Measurements from ENCODE around the gene TMEM132C. TPM values are rescaled to one million over a fixed set of nuclear protein-coding genes. Genes with fewer than 3 reads are reported as not detected.
"Not testable (repeated sequence)": the region's sequence is repeated elsewhere in the genome, so short reads cannot be mapped to it uniquely, and the experiment has no call there.

The TMEM132C gene
- total RNA-seq, 1 experiment from 2014 or later: not detected

DNA sequence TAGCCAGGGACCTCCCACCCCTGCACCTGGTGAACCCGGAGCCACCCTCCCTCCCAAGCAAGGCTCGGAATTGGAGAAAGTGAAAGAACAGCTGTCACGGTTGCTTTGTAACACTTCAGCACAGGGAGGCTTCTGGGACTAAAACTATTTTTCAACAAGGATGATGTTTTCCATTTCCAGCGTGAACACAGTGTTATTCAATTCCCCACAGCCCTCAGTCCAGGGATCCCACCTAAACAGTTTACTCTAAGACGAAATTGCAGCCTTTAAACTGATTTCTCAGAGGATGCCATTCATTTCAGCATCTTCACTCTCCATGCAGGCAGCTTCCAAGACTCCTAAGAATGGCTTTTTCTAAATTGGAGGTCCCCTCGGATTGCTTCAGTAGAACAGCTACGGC, 327.6 kb downstream of the TMEM132C start:
- H3K9me3 Mint-ChIP-seq (ENCODE audit: unreplicated experiment): peaks cover 45% of the 10 kb centered on the region
- ChIA-PET CTCF (interaction anchor here (0.6 to 1.1 kb wide), 2 partner anchors 13 to 57 kb away, joined by 3 read pairs; no protein-coding TSS in a partner anchor), POLR2A (no interaction called here)
- no peak overlapping the region for H3K27ac Mint-ChIP-seq (ENCODE audit: low read depth, unreplicated experiment)
- H3K27me3 Mint-ChIP-seq (ENCODE audit: insufficient read depth, unreplicated experiment): no peaks in the 10 kb centered on the region
- H3K4me3 Mint-ChIP-seq (ENCODE audit: unreplicated experiment): no peak overlapping the region
- no peak for DNase-seq (ENCODE audit: unreplicated experiment)
- no peaks in the 10 kb centered on the region for H3K4me1 Mint-ChIP-seq (ENCODE audit: insufficient read depth, unreplicated experiment)
- TF ChIP-seq, protein P1, sequence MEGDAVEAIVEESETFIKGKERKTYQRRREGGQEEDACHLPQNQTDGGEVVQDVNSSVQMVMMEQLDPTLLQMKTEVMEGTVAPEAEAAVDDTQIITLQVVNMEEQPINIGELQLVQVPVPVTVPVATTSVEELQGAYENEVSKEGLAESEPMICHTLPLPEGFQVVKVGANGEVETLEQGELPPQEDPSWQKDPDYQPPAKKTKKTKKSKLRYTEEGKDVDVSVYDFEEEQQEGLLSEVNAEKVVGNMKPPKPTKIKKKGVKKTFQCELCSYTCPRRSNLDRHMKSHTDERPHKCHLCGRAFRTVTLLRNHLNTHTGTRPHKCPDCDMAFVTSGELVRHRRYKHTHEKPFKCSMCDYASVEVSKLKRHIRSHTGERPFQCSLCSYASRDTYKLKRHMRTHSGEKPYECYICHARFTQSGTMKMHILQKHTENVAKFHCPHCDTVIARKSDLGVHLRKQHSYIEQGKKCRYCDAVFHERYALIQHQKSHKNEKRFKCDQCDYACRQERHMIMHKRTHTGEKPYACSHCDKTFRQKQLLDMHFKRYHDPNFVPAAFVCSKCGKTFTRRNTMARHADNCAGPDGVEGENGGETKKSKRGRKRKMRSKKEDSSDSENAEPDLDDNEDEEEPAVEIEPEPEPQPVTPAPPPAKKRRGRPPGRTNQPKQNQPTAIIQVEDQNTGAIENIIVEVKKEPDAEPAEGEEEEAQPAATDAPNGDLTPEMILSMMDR (IDR thresholded peaks at IDR 0.05; ENCODE audit: unreplicated experiment): no peak
- H3K36me3 Mint-ChIP-seq (ENCODE audit: insufficient read depth, unreplicated experiment): no peaks in the 10 kb centered on the region
- intact Hi-C loops (cut with micrococcal nuclease): no loop called here
- no TSS peak for BruUV-seq (replicated peaks)

DNA sequence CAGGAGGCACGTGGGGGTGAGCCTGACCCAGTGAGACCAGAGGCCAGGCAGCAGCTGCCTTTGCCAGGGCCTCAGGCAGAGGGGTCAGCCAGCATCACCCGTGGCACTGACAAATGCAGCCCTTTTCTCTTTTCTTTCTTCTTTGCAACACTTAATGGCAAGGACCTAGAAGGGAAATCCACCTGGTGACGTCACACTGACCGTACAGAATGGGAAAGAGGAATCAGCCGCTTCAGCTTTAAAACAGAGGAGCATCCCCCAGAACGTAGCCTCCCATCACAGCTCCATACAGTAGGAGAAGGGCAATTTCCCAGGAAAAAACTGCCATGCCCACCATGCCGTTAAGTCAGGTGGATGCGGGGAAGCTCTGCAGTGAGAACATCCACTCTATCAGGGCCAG, 328.6 kb downstream of the TMEM132C start:
- Mint-ChIP-seq H3K36me3 (ENCODE audit: insufficient read depth, unreplicated experiment) (no peaks in the 10 kb centered on the region), H3K27ac (ENCODE audit: low read depth, unreplicated experiment) (no peak overlapping the region), H3K27me3 (ENCODE audit: insufficient read depth, unreplicated experiment) (no peaks in the 10 kb centered on the region), H3K4me3 (ENCODE audit: unreplicated experiment) (no peak overlapping the region), H3K4me1 (ENCODE audit: insufficient read depth, unreplicated experiment) (no peaks in the 10 kb centered on the region), H3K9me3 (ENCODE audit: unreplicated experiment) (peaks cover 38% of the 10 kb centered on the region)
- ChIA-PET CTCF (no interaction called here), POLR2A (no interaction called here)
- intact Hi-C loops (cut with micrococcal nuclease): no loop called here
- DNase-seq (ENCODE audit: unreplicated experiment): no peak
- no TSS peak for BruUV-seq (replicated peaks)
- TF ChIP-seq, protein P1 (IDR thresholded peaks at IDR 0.05; ENCODE audit: unreplicated experiment): no peak

DNA sequence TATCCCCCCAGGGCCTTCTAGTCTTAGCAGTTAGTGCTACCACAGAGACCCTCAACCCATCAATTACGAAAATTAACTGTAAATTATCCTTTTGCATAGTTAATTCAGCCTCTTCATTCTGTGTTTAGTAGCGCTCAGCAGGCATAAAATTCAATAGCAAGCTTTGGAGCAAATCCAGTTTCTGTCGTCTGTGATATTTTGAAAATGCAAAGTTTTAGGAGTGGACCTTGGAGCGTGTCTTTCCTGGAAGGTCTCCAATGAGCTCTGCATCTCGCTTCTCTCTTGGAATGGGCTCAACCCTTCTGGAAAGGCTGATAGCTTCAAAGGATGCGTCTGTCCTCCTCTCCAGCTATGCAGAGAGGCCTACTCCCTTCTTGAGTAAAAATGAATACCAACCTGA, 333.9 kb downstream of the TMEM132C start:
- no TSS peak for BruUV-seq (replicated peaks)
- TF ChIP-seq, protein P1 (IDR thresholded peaks at IDR 0.05; ENCODE audit: unreplicated experiment): no peak
- Mint-ChIP-seq H3K27me3 (ENCODE audit: insufficient read depth, unreplicated experiment) (no peaks in the 10 kb centered on the region), H3K4me1 (ENCODE audit: insufficient read depth, unreplicated experiment) (no peaks in the 10 kb centered on the region), H3K27ac (ENCODE audit: low read depth, unreplicated experiment) (no peak overlapping the region), H3K9me3 (ENCODE audit: unreplicated experiment) (peaks cover 12% of the 10 kb centered on the region), H3K4me3 (ENCODE audit: unreplicated experiment) (no peak overlapping the region), H3K36me3 (ENCODE audit: insufficient read depth, unreplicated experiment) (no peaks in the 10 kb centered on the region)
- no peak for DNase-seq (ENCODE audit: unreplicated experiment)
- intact Hi-C loops (cut with micrococcal nuclease): no loop called here
- ChIA-PET POLR2A (no interaction called here), CTCF (no interaction called here)

DNA sequence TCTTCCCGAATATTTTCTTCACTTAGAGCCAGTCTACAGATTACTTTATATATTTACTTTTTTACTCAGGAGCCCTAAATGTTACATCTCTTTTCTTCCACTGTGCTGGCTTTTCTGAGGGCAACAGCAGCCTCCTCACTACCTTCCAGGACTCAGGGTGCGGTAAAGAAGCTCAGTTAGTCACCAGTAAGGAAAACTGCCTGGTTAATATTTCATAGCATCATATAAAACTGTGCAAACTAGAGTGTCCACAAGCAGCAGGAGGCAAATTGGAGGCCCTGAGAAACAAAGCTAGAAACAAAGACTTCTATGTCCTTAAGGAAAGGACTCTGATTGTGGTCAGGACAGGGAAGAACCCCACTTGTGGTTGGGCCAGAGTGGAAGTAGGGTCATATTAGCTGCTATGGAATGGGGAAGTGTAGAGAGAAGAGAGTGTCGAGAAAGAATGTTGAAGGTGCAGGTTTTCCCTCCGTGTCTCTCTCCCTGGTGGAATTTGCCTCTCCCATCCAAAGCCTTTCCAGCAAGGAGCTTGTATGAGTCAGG, 336.7 kb downstream of the TMEM132C start:
- H3K9me3 Mint-ChIP-seq (ENCODE audit: unreplicated experiment): peaks cover 14% of the 10 kb centered on the region
- H3K27me3 Mint-ChIP-seq (ENCODE audit: insufficient read depth, unreplicated experiment): no peaks in the 10 kb centered on the region
- TF ChIP-seq, protein P1 (IDR thresholded peaks at IDR 0.05; ENCODE audit: unreplicated experiment): no peak
- CTCF ChIA-PET: interaction anchor here (0.7 kb wide), 1 partner anchor 662 kb away, joined by 3 read pairs; no protein-coding TSS in a partner anchor
- BruUV-seq (replicated peaks): no TSS peak
- POLR2A ChIA-PET: no interaction called here
- H3K4me3 Mint-ChIP-seq (ENCODE audit: unreplicated experiment): no peak overlapping the region
- no peak overlapping the region for H3K27ac Mint-ChIP-seq (ENCODE audit: low read depth, unreplicated experiment)
- H3K36me3 Mint-ChIP-seq (ENCODE audit: insufficient read depth, unreplicated experiment): no peaks in the 10 kb centered on the region
- no peak for DNase-seq (ENCODE audit: unreplicated experiment)
- no peaks in the 10 kb centered on the region for H3K4me1 Mint-ChIP-seq (ENCODE audit: insufficient read depth, unreplicated experiment)
- intact Hi-C loops (cut with micrococcal nuclease): no loop called here

DNA sequence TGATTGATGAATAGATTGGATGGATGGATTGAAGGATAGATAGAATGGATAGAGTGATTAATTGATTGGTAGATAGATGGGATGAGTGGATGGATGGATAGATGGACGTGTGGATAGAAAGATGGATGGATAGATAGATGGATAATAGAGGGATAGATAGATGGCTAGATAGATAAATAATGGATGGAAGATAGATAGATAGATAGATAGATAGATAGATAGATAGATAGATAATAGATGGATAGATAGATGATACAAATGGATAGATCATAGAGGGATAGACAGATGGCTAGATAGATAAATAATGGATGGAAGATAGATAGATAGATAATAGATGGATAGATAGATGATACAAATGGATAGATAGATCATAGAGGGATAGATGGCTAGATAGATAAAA, 337.2 kb downstream of the TMEM132C start:
- H3K4me1 Mint-ChIP-seq (ENCODE audit: insufficient read depth, unreplicated experiment); POLR2A ChIA-PET; H3K4me3 Mint-ChIP-seq (ENCODE audit: unreplicated experiment); intact Hi-C loops (cut with micrococcal nuclease); BruUV-seq (replicated peaks); DNase-seq (ENCODE audit: unreplicated experiment); H3K27ac Mint-ChIP-seq (ENCODE audit: low read depth, unreplicated experiment); H3K27me3 Mint-ChIP-seq (ENCODE audit: insufficient read depth, unreplicated experiment); H3K36me3 Mint-ChIP-seq (ENCODE audit: insufficient read depth, unreplicated experiment): not testable (repeated sequence)
- peaks cover 14% of the 10 kb centered on the region for H3K9me3 Mint-ChIP-seq (ENCODE audit: unreplicated experiment)
- CTCF ChIA-PET: interaction anchor here (0.7 kb wide), 1 partner anchor 662 kb away, joined by 3 read pairs; no protein-coding TSS in a partner anchor
